WTC11 (cell line): Measurements from ENCODE around the gene SLC6A4. TPM values are rescaled to one million over a fixed set of nuclear protein-coding genes. Genes with fewer than 3 reads are reported as not detected.

Source experiments
- ATAC-seq: fragments of 200-7000 bp; cut with Tn5 transposase; 2 replicates; pipeline ENCODE4 v1.10.0; 2021; ENCODE audit warnings: mild to moderate bottlenecking, moderate library complexity
- CTCF ChIA-PET: fragments of 300-600 bp; sonication (Branson Sonifier 250); formaldehyde crosslinking; loops from one replicate; lab custom pipeline; 2021; ENCODE audit warnings: antibody characterized with exemption; lab: Charles Lee
- POLR2A ChIA-PET: fragments of 350-600 bp; sonication (Branson Sonifier 250); formaldehyde crosslinking; loops from one replicate; lab custom pipeline; 2021; ENCODE audit warnings: antibody characterized with exemption; lab: Charles Lee
- DNase-seq: peaks from one replicate; pipeline ENCODE4 v3.0.0; 2021; ENCODE audit warnings: low spot score
- H3K27ac Mint-ChIP-seq: 2 replicates; pipeline ENCODE4 v1.8.0; 2021; ENCODE audit warnings: mixed read lengths
- H3K27me3 Mint-ChIP-seq: 2 replicates; pipeline ENCODE4 v1.8.0; 2021; ENCODE audit warnings: low read depth, mild to moderate bottlenecking, moderate library complexity, mixed read lengths
- H3K36me3 Mint-ChIP-seq: 2 replicates; pipeline ENCODE4 v1.8.0; 2021; ENCODE audit warnings: mixed read lengths
- H3K4me1 Mint-ChIP-seq: 2 replicates; pipeline ENCODE4 v1.8.0; 2022; ENCODE audit warnings: mixed read lengths
- H3K4me3 Mint-ChIP-seq: 2 replicates; pipeline ENCODE4 v1.8.0; 2021; ENCODE audit warnings: mild to moderate bottlenecking, moderate library complexity, mixed read lengths
- H3K9me3 Mint-ChIP-seq: 2 replicates; pipeline ENCODE4 v1.8.0; 2021; ENCODE audit warnings: mixed read lengths
- ATF3 ChIP-seq: sonication (generic); formaldehyde crosslinking; conservative IDR thresholded peaks from 2 replicates; pipeline ENCODE4 v1.8.1; 2022; ENCODE audit warnings: mild to moderate bottlenecking, missing genetic modification reagents
- ATF6 ChIP-seq: sonication (generic); formaldehyde crosslinking; IDR thresholded peaks from 2 replicates; pipeline ENCODE4 v1.8.1; 2023; ENCODE audit warnings: mild to moderate bottlenecking, missing genetic modification reagents
- CREB1 ChIP-seq: sonication (generic); formaldehyde crosslinking; IDR thresholded peaks from 2 replicates; pipeline ENCODE4 v1.8.0; 2023; ENCODE audit warnings: mild to moderate bottlenecking, missing genetic modification reagents
- FOXP1 ChIP-seq: sonication (generic); formaldehyde crosslinking; IDR thresholded peaks from 2 replicates; pipeline ENCODE4 v1.8.0; 2022; ENCODE audit warnings: missing genetic modification reagents, mild to moderate bottlenecking, moderate library complexity, borderline replicate concordance
- HMGA2 ChIP-seq: fragments of 250-450 bp; sonication (Bioruptor Pico); IDR thresholded peaks from 2 replicates; pipeline ENCODE4 v1.4.0; 2021; ENCODE audit warnings: mild to moderate bottlenecking, moderate library complexity
- MAX ChIP-seq: sonication (generic); formaldehyde crosslinking; IDR thresholded peaks from 2 replicates; pipeline ENCODE4 v1.8.0; 2022; ENCODE audit warnings: mild to moderate bottlenecking, missing genetic modification reagents
- NFYB ChIP-seq: sonication (generic); formaldehyde crosslinking; conservative IDR thresholded peaks from 2 replicates; pipeline ENCODE4 v1.8.0; 2022; ENCODE audit warnings: low read depth, missing genetic modification reagents
- NR1H2 ChIP-seq: sonication (generic); formaldehyde crosslinking; IDR thresholded peaks from 2 replicates; pipeline ENCODE4 v1.9.0; 2021; ENCODE audit warnings: mild to moderate bottlenecking, moderate library complexity, missing genetic modification reagents
- SMAD4 ChIP-seq: sonication (generic); formaldehyde crosslinking; IDR thresholded peaks from 2 replicates; pipeline ENCODE4 v1.8.0; 2022; ENCODE audit warnings: mild to moderate bottlenecking, missing genetic modification reagents
- TP53 ChIP-seq: sonication (generic); formaldehyde crosslinking; IDR thresholded peaks from 2 replicates; pipeline ENCODE4 v1.8.1; 2023; ENCODE audit warnings: mild to moderate bottlenecking, missing genetic modification reagents
- ZNF138 ChIP-seq: sonication (generic); formaldehyde crosslinking; conservative IDR thresholded peaks from 2 replicates; pipeline ENCODE4 v1.8.1; 2022; ENCODE audit warnings: mild to moderate bottlenecking, moderate library complexity, missing genetic modification reagents
- ZNF317 ChIP-seq: sonication (generic); formaldehyde crosslinking; IDR thresholded peaks from 2 replicates; pipeline ENCODE4 v1.8.1; 2023; ENCODE audit warnings: low read depth, mild to moderate bottlenecking, moderate library complexity, missing genetic modification reagents, borderline replicate concordance
- ZNF396 ChIP-seq: fragments of 250-450 bp; sonication (Bioruptor Pico); IDR thresholded peaks from 2 replicates; pipeline ENCODE4 v1.8.0; 2021; ENCODE audit warnings: mild to moderate bottlenecking, moderate library complexity, borderline replicate concordance
- total RNA-seq: library from RNA; stranded (reverse); gene quantifications from 3 replicates; pipeline ENCODE4 v1.2.3, GENCODE V29; 2021
- TF ChIP-seq, protein P1 (sequence below): sonication (generic); formaldehyde crosslinking; IDR thresholded peaks from 2 replicates; pipeline ENCODE4 v1.8.0; 2023; ENCODE audit warnings: mild to moderate bottlenecking, missing genetic modification reagents
- TF ChIP-seq, protein P2 (sequence below): sonication (generic); formaldehyde crosslinking; IDR thresholded peaks from 2 replicates; pipeline ENCODE4 v1.8.1; 2022; ENCODE audit warnings: mild to moderate bottlenecking, moderate library complexity, missing genetic modification reagents
- TF ChIP-seq, protein P3 (sequence below): fragments of 250-450 bp; sonication (Bioruptor Pico); IDR thresholded peaks from 2 replicates; pipeline ENCODE4 v2.1.2; 2022; ENCODE audit warnings: mild to moderate bottlenecking, moderate library complexity

Gene SLC6A4
- total RNA-seq, 1 experiment from 2014 or later = 0.13 TPM

- TF ChIP-seq, protein P1, sequence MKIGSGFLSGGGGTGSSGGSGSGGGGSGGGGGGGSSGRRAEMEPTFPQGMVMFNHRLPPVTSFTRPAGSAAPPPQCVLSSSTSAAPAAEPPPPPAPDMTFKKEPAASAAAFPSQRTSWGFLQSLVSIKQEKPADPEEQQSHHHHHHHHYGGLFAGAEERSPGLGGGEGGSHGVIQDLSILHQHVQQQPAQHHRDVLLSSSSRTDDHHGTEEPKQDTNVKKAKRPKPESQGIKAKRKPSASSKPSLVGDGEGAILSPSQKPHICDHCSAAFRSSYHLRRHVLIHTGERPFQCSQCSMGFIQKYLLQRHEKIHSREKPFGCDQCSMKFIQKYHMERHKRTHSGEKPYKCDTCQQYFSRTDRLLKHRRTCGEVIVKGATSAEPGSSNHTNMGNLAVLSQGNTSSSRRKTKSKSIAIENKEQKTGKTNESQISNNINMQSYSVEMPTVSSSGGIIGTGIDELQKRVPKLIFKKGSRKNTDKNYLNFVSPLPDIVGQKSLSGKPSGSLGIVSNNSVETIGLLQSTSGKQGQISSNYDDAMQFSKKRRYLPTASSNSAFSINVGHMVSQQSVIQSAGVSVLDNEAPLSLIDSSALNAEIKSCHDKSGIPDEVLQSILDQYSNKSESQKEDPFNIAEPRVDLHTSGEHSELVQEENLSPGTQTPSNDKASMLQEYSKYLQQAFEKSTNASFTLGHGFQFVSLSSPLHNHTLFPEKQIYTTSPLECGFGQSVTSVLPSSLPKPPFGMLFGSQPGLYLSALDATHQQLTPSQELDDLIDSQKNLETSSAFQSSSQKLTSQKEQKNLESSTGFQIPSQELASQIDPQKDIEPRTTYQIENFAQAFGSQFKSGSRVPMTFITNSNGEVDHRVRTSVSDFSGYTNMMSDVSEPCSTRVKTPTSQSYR = no peak
Measured at GRCh38 chr17:30240177-30240576, 4.7 kb upstream of the SLC6A4 start (continued).

DNA sequence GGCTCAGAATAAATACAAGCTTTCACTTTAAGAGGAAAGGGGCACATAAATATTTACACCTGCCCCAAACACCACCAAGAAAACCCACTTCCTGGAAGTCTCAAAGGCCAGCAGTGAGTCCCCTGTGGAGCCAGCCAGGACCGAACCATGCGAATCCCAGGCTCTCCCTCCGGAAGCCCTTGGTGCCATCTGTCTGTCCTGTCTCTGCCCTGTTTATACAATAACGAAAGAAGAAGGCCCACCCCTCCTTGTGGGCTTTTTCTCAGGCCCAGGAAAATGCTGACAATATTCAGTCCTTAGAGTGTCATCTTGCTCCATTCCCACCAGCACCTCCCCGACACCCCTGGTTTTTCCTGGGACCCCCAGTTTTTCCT, 3.6 kb upstream of the SLC6A4 start:
- ChIA-PET CTCF (interaction anchor here (0.9 to 5.2 kb wide), 5 partner anchors 26 to 130 kb away, joined by 3 to 42 read pairs (median 6); no protein-coding TSS in a partner anchor), POLR2A (no interaction called here)
- ATAC-seq (no peak), DNase-seq (no peak)
- Mint-ChIP-seq H3K4me3 (peak overlapping the region; percentile 71), H3K9me3 (peaks cover 12% of the 10 kb centered on the region), H3K4me1 (peaks cover 28% of the 10 kb centered on the region), H3K36me3 (peaks cover 5% of the 10 kb centered on the region; the same call in 1 of the 2 replicates), H3K27me3 (peaks cover 60% of the 10 kb centered on the region), H3K27ac (no peak overlapping the region)
- no peak for TF ChIP-seq CREB1 (CRISPR knock-in tag)
- TF ChIP-seq ATF3 = no peak
- no peak for TF ChIP-seq FOXP1 (CRISPR knock-in tag)
- TF ChIP-seq MAX = no peak
- TF ChIP-seq, protein P2, sequence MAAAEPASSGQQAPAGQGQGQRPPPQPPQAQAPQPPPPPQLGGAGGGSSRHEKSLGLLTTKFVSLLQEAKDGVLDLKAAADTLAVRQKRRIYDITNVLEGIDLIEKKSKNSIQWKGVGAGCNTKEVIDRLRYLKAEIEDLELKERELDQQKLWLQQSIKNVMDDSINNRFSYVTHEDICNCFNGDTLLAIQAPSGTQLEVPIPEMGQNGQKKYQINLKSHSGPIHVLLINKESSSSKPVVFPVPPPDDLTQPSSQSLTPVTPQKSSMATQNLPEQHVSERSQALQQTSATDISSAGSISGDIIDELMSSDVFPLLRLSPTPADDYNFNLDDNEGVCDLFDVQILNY (CRISPR knock-in tag) = no peak
- no peak for TF ChIP-seq ATF6
- no peak for TF ChIP-seq NR1H2 (CRISPR knock-in tag)
- TF ChIP-seq HMGA2 (CRISPR knock-in tag) = no peak
- no peak for TF ChIP-seq SMAD4 (CRISPR knock-in tag)
- no peak for TF ChIP-seq NFYB (CRISPR knock-in tag)
- TF ChIP-seq, protein P3, sequence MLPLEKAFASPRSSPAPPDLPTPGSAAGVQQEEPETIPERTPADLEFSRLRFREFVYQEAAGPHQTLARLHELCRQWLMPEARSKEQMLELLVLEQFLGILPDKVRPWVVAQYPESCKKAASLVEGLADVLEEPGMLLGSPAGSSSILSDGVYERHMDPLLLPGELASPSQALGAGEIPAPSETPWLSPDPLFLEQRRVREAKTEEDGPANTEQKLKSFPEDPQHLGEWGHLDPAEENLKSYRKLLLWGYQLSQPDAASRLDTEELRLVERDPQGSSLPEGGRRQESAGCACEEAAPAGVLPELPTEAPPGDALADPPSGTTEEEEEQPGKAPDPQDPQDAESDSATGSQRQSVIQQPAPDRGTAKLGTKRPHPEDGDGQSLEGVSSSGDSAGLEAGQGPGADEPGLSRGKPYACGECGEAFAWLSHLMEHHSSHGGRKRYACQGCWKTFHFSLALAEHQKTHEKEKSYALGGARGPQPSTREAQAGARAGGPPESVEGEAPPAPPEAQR (CRISPR knock-in tag) = no peak
- no peak for TF ChIP-seq TP53 (CRISPR knock-in tag)
- TF ChIP-seq ZNF317 (CRISPR knock-in tag) = no peak
- TF ChIP-seq ZNF396 (CRISPR knock-in tag) = no peak

- Mint-ChIP-seq H3K4me1 (peaks cover 28% of the 10 kb centered on the region), H3K27me3 (peaks cover 65% of the 10 kb centered on the region), H3K9me3 (peaks cover 12% of the 10 kb centered on the region), H3K4me3 (peak overlapping the region; percentile 71), H3K27ac (no peak overlapping the region), H3K36me3 (peaks cover 5% of the 10 kb centered on the region; the same call in 1 of the 2 replicates)
- ChIA-PET CTCF (interaction anchor here (0.6 to 5.2 kb wide), 7 partner anchors 26 to 145 kb away, joined by 3 to 42 read pairs (median 5); no protein-coding TSS in a partner anchor), POLR2A (no interaction called here)
- DNase-seq = peak; percentile 44
- peak; percentile 46 for ATAC-seq
- TF ChIP-seq ZNF138 (CRISPR knock-in tag) (no peak), MAX (peak; percentile 39; the same call in 1 of the 2 replicates)
- TF ChIP-seq, protein P3 (CRISPR knock-in tag) = no peak
Measured at GRCh38 chr17:30238387-30239088, 3.0 kb upstream of the SLC6A4 start.
